ENCODE data around the gene PICALM.
"Not testable (repeated sequence)": the region's sequence is repeated elsewhere in the genome, so short reads cannot be mapped to it uniquely, and the experiment has no call there.

Gene PICALM

DNA sequence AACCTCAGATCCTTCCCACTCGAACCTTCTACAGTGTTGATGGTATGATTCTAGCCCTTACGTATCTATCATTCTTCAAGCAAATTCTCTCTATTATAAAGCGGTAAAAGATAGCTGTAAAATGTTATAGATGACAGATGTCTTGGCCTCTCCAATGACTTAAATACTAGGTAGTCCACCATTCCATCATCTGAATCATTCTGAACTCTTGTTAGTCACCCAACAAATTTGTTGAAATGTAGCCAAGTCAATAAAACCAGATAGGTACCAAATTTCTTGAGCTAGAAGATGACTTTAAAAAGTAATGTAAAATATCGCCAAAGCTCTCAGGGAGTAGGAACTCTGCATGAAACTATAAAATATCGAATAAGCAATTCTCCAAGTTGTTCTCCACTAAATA lies 32.6 kb upstream of the PICALM start:
- no peaks in the 10 kb centered on the region for H3K4me1 Mint-ChIP-seq (ENCODE audit: low read depth in 2 of 2)
- H3K36me3 Mint-ChIP-seq (ENCODE audit: insufficient read depth), result peaks cover 2% of the 10 kb centered on the region

DNA sequence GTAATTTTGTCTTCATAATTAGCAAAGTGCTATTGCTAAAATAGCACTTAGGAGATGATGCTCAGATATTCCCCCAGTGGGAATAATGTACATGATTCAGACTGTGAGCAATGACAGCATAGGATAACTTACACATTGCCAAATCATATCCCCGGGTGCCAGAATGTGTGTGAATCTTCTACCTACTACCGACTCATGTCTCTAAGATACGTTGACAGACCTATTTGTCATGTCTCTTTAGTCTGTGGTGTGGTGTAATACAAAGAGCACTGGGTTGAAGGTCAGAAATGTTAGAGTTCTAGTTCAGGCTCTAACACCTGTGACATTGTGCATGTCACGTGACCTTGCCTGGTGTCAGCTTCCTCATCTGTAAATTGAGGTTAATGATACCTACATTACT lies 31.0 kb upstream of the PICALM start:
- Mint-ChIP-seq H3K9me3 (no peaks in the 10 kb centered on the region), H3K4me3 (no peak overlapping the region), H3K27ac (no peak overlapping the region), H3K36me3 (ENCODE audit: insufficient read depth) (peaks cover 2% of the 10 kb centered on the region), H3K27me3 (peaks cover 6 to 8% of the 10 kb centered on the region in 2 donors), H3K4me1 (ENCODE audit: low read depth in 2 of 2) (no peaks in the 10 kb centered on the region)
- no peak for ATAC-seq (replicated peaks)
- DNase-seq, result no peak

More for the DNA sequence above, 32.6 kb upstream of the PICALM start:
- H3K27me3 Mint-ChIP-seq, result peaks cover 6 to 8% of the 10 kb centered on the region in 2 donors
- H3K4me3 Mint-ChIP-seq, result no peak overlapping the region
- no peak for ATAC-seq (replicated peaks)
- H3K9me3 Mint-ChIP-seq, result no peaks in the 10 kb centered on the region
- H3K27ac Mint-ChIP-seq, result no peak overlapping the region
- DNase-seq, result no peak

DNA sequence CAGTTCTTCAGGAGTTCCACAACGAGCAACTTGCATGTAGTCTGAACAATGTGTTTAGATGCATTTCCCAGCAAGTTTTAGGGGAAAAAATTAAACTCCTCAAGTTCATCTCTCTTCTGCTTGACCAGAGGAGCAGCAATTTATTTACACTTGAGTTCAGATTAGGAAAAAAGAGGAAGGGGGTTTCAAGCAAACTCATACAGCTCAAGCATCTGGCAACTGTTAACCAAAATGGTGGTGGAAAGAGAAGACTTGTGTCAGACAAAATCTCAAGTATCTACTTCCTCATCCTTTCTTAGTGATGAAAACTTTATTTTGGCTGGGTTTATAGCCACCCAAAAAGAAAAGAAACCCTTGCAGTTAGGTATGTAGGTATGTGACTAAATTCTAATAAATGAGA lies 29.1 kb upstream of the PICALM start:
- ATAC-seq (replicated peaks) (no peak), DNase-seq (no peak)
- H3K4me1 Mint-ChIP-seq (ENCODE audit: low read depth in 2 of 2), result no peaks in the 10 kb centered on the region
- no peaks in the 10 kb centered on the region for H3K36me3 Mint-ChIP-seq (ENCODE audit: insufficient read depth)
- no peak overlapping the region for H3K4me3 Mint-ChIP-seq
- H3K27ac Mint-ChIP-seq, result no peak overlapping the region
- no peaks in the 10 kb centered on the region for H3K9me3 Mint-ChIP-seq
- peaks cover 6 to 8% of the 10 kb centered on the region in 2 donors for H3K27me3 Mint-ChIP-seq

DNA sequence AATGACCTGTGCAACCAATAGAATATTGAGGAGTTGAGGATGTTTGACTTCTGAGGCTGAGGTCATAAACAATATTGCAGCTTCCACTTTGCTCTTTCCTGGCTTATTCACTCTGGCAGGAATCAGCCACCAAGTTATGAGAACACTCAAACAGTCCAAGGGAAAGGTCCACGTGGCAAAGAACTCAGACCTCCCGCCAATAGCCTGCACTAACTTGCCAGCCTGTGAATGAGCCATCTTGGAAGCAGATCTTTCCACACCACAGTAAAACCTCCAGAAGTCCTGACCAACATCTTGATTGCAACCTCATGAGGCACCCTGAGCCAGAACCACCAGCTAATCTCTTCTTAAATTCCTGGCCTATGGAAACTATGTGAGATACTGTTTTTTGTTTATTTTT lies 22.7 kb upstream of the PICALM start:
- no peaks in the 10 kb centered on the region for H3K36me3 Mint-ChIP-seq (ENCODE audit: insufficient read depth)
- no peak overlapping the region for H3K4me3 Mint-ChIP-seq
- no peaks in the 10 kb centered on the region for H3K9me3 Mint-ChIP-seq
- H3K27ac Mint-ChIP-seq, result no peak overlapping the region
- H3K27me3 Mint-ChIP-seq, result no peaks in the 10 kb centered on the region
- ATAC-seq (replicated peaks), result no peak
- no peak for DNase-seq
- no peaks in the 10 kb centered on the region for H3K4me1 Mint-ChIP-seq (ENCODE audit: low read depth in 2 of 2)

DNA sequence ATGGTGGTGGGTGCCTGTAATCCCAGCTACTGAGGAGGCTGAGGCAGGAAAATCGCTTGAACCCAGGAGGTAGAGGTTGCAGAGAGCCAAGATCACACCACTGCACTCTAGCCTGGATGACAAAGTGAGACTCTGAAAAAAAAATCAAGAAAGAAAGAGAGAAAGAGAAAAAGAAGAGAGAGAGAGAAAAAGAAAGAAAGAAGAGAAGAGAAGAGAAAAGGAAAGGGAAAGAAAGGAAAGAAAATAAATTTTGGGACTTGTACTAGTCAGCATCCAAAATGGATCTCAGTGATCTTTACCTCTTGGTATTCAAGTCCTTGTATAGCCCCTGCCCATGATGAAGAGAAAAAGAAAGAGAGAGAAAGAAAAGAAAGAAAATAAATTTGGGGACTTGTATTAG lies 22.2 kb upstream of the PICALM start:
- Mint-ChIP-seq H3K4me3 (no peak overlapping the region), H3K4me1 (ENCODE audit: low read depth in 2 of 2) (no peaks in the 10 kb centered on the region), H3K27ac (no peak overlapping the region), H3K9me3 (no peaks in the 10 kb centered on the region), H3K36me3 (ENCODE audit: insufficient read depth) (no peaks in the 10 kb centered on the region), H3K27me3 (no peaks in the 10 kb centered on the region)
- DNase-seq, result no peak
- ATAC-seq (replicated peaks), result no peak

DNA sequence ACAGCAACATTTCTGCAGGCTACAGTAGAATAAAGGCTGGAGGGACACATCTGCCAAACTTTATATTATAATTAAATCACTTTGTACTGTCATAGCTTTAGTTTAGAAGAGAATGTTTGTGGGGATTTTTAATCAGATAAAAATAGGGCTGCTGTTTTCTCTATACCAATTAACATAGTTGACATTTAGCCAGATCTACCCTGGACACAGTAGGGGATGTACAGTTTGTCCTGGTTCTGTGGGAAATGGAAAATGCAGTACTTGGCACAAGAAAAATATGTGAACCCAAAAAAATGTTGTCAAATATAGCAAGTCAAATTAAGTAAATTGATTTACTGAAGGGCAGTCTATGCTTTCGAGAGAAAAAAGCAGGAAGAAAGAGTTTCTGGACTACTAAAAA lies 20.8 kb upstream of the PICALM start:
- H3K36me3 Mint-ChIP-seq (ENCODE audit: insufficient read depth), result no peaks in the 10 kb centered on the region
- H3K27ac Mint-ChIP-seq, result no peak overlapping the region
- DNase-seq (no peak), ATAC-seq (replicated peaks) (no peak)
- H3K4me3 Mint-ChIP-seq, result no peak overlapping the region
- H3K4me1 Mint-ChIP-seq (ENCODE audit: low read depth in 2 of 2), result no peaks in the 10 kb centered on the region
- no peaks in the 10 kb centered on the region for H3K9me3 Mint-ChIP-seq
- H3K27me3 Mint-ChIP-seq, result no peaks in the 10 kb centered on the region

DNA sequence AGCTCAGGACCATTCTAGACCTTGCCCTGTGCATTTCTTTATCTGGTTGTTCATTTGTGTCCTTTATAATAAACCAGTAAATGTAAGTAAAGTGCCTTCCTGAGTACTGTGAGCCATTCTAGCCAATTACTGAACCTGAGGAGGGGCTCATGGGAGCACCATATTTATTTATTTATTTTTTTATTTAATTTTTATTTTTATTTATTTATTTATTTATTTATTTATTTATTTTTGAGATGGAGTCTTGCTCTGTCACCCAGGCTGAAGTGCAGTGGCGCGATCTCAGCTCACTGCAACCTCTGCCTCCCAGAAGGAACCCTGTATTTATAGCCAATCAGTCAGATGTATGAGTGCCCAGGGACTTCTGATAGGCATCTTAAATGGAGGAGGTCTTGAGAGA lies 18.8 kb upstream of the PICALM start:
- H3K27ac Mint-ChIP-seq; H3K4me3 Mint-ChIP-seq; H3K27me3 Mint-ChIP-seq; H3K36me3 Mint-ChIP-seq (ENCODE audit: insufficient read depth); H3K4me1 Mint-ChIP-seq (ENCODE audit: low read depth in 2 of 2); H3K9me3 Mint-ChIP-seq; ATAC-seq (replicated peaks); DNase-seq: not testable (repeated sequence)

DNA sequence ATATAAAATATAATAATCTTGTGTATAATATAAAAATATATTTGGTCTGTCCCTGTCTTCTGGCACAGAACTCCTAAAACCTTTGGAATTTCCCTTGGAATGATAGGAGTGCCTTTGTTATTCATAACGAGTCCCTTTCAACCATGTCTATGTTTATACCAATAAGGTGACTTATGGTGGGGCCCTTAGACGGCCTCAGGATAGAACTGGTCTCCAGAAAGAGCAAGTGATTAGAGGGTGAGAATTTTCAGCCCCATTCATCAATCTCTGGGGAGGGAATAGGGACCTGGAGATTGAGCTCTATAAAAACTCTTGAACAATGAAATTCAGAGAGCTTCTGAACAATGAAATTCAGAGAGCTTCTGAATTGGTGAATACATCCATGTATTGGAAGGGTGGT lies 18.4 kb upstream of the PICALM start:
- no peak for DNase-seq
- H3K27me3 Mint-ChIP-seq, result no peaks in the 10 kb centered on the region
- H3K36me3 Mint-ChIP-seq (ENCODE audit: insufficient read depth), result no peaks in the 10 kb centered on the region
- H3K27ac Mint-ChIP-seq, result no peak overlapping the region
- H3K4me1 Mint-ChIP-seq (ENCODE audit: low read depth in 2 of 2), result no peaks in the 10 kb centered on the region
- no peak for ATAC-seq (replicated peaks)
- H3K9me3 Mint-ChIP-seq, result no peaks in the 10 kb centered on the region
- no peak overlapping the region for H3K4me3 Mint-ChIP-seq

DNA sequence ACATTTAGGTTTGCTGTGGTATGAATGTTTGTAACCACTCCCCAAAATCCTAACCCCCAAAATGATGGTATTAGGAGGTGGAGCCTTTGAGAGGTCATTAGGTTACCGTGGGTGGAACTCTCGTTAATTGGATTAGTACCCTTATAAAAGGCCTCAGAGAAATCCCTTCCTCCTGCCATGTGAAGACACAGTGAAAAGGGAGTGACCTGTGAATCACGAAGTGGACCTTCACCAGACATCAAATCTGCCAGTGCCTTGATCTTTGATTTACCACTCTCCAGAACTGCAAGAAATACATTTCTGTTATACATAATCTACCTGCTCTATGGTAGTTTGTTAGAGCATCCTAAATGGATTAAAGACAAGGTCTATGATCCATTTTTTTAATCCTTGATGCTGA lies 12.6 kb upstream of the PICALM start:
- Mint-ChIP-seq H3K4me3 (no peak overlapping the region), H3K4me1 (ENCODE audit: low read depth in 2 of 2) (no peaks in the 10 kb centered on the region), H3K27ac (no peak overlapping the region), H3K9me3 (no peaks in the 10 kb centered on the region), H3K36me3 (ENCODE audit: insufficient read depth) (no peaks in the 10 kb centered on the region), H3K27me3 (no peaks in the 10 kb centered on the region)
- ATAC-seq (replicated peaks) (no peak), DNase-seq (no peak)

DNA sequence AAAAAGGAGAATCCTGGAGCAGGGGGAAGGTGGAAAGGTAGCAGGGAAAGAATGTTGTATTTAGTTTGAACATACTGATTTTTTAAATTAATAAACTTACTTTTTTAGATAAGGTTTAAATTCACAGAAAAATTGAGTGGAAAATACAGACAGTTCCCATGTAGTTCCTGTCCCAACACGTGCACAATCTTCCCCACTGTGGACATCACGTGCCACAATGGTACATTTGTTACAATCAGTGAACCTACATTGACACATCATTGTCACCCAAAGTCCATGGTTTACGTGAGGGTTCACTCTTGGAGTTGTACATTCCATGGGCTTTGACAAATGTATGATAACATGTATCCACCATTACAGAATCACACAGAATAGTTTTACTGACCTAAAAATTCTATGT lies 10.5 kb upstream of the PICALM start:
- no peaks in the 10 kb centered on the region for H3K36me3 Mint-ChIP-seq (ENCODE audit: insufficient read depth)
- no peaks in the 10 kb centered on the region for H3K9me3 Mint-ChIP-seq
- H3K4me1 Mint-ChIP-seq (ENCODE audit: low read depth in 2 of 2), result no peaks in the 10 kb centered on the region
- ATAC-seq (replicated peaks) (no peak), DNase-seq (no peak)
- H3K27me3 Mint-ChIP-seq, result no peaks in the 10 kb centered on the region
- no peak overlapping the region for H3K4me3 Mint-ChIP-seq
- H3K27ac Mint-ChIP-seq, result no peak overlapping the region

DNA sequence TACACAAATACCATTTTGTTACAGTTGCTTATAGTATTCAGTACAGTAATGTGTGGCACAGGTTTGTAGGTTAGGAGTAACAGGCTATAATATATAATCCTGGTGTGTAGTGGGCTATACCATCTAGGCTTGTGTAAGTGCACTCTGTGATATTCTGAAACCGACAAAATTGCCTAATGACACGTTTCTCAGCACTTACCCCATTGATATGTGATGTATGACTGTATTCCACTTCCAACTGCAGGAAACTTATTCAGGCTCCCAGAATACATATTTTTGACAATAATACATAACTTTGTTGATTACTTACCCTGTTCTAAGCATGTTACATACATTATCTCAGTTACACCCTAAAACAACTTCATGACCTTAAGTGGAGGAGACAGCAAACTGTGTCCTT lies 5.1 kb upstream of the PICALM start:
- ATAC-seq (replicated peaks), result no peak
- DNase-seq, result no peak
- H3K27ac Mint-ChIP-seq, result no peak overlapping the region
- H3K9me3 Mint-ChIP-seq, result no peaks in the 10 kb centered on the region
- H3K4me1 Mint-ChIP-seq (ENCODE audit: low read depth in 2 of 2), result peaks cover 0 to 10% of the 10 kb centered on the region in 2 donors
- no peaks in the 10 kb centered on the region for H3K27me3 Mint-ChIP-seq
- no peak overlapping the region for H3K4me3 Mint-ChIP-seq
- H3K36me3 Mint-ChIP-seq (ENCODE audit: insufficient read depth), result peaks cover 9% of the 10 kb centered on the region

DNA sequence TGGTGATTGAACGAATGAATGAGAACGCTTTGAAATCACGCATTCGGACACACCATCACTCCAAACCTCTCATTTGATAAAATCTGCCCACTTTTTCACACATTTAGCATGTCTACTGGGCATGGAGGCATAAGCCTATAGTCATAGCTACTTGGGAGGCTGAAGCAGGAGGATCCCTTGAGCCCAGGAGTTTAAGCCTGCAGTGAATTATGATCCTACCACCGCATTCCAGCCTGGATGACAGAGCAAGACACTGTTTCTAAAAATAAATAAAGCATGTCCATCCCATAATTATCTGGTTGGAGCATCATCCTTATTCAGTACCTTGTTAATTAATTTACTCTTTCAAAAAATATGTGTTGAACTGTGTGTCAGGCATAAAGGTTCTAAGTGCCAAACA lies 3.3 kb upstream of the PICALM start:
- Mint-ChIP-seq H3K36me3 (ENCODE audit: insufficient read depth) (peaks cover 23% of the 10 kb centered on the region), H3K4me3 (no peak overlapping the region), H3K27me3 (no peaks in the 10 kb centered on the region), H3K27ac (no peak overlapping the region), H3K9me3 (no peaks in the 10 kb centered on the region), H3K4me1 (ENCODE audit: low read depth in 2 of 2) (peaks cover 4 to 10% of the 10 kb centered on the region in 2 donors)
- no peak for ATAC-seq (replicated peaks)
- no peak for DNase-seq

DNA sequence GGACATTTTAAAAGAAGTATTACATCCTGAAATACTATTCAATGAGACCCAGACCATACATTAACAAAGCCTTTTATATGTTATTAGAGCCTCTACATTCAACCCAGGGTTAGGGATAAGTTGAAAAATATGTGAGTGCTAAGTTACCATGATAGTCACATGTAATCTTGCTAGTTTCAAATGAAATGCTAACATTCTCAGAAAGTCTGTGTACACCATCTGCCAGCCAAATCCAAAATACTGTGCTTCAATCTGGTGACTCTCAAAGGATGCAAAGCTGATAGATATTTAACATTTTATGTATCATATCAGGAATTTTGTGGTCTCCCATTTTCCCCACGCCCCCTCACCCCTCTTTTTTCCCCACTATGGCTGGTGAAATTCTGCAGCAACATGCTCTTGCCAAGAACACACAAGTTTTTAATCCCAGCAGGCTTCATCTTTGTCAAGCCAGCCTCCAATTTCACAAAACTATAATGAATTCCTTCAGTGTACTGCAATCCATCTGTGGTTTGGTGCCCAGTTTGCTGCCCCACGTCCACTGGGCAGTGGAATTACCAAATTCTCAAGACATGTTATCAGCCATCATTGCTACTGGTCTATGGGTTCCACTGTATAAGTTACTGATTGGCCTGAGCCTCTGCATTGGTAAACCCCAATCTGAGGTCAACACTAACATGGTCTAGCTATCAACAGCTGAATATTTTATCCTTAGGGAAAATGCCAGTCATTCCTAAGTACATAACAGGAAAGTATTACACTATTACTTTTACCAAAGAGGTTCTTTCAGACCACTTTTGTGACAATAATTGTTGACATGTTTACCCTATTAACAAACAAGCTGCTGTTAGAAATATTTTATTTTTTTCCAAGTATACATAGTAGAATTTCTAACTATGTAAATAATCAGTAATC lies 1.5 kb upstream of the PICALM start:
- Mint-ChIP-seq H3K9me3 (no peaks in the 10 kb centered on the region), H3K36me3 (ENCODE audit: insufficient read depth) (peaks cover 31% of the 10 kb centered on the region), H3K4me1 (ENCODE audit: low read depth in 2 of 2) (peaks cover 11 to 25% of the 10 kb centered on the region in 2 donors), H3K4me3 (peak overlapping the region; percentile 15 to 99), H3K27me3 (no peaks in the 10 kb centered on the region), H3K27ac (peak overlapping the region; percentile 98)
- DNase-seq (no peak), ATAC-seq (replicated peaks) (no peak)

DNA sequence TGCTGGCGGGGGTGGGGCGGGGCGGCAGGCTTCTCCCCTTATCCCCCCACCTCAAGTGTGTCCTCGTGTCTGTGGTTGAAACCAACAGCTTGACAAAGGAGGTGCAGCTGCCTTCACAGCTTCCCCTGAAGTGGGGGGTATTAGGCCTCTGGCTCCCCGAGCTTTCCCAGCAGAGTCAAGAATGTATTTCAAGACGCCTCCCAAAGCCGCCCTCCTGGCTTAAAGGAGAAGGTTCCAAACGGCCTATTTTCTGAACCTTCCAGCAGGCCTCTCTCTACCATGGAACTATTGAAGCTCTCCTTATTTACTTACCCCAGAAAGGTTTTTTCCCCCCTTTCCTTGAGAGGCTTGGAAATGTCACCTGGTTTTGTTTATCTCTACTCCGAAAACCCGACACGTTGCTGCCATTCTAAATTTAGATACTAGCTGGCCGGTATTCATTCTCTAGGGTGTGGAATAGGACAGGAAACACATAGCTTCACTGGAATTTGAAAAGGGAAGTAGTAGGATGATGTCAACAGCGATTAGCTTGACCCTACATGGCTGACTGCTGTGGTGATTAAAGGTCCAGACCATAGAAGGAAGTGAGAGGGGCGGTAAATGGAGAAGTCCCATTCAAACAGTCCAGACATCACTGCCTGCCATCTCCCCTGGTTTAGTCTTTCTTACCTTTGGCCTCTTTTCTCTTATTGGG lies 671 bp upstream of the PICALM start:
- DNase-seq (no peak), ATAC-seq (replicated peaks) (no peak)
- H3K4me1 Mint-ChIP-seq (ENCODE audit: low read depth in 2 of 2), result peaks cover 15 to 31% of the 10 kb centered on the region in 2 donors
- H3K9me3 Mint-ChIP-seq, result no peaks in the 10 kb centered on the region
- H3K27me3 Mint-ChIP-seq, result no peaks in the 10 kb centered on the region
- H3K4me3 Mint-ChIP-seq, result peak overlapping the region; percentile 99
- H3K27ac Mint-ChIP-seq, result peak overlapping the region; percentile 98
- peaks cover 34% of the 10 kb centered on the region for H3K36me3 Mint-ChIP-seq (ENCODE audit: insufficient read depth)

Data from effector memory CD8-positive, alpha-beta T cell (primary cell).